ENCODE measurements around the gene YBEY.

Gene YBEY

GRCh38 chr21:46264690-46265144 is 21.4 kb upstream of the YBEY start:
- DNase-seq: no peak

- no peak for DNase-seq
Measured at GRCh38 chr21:46265736-46266525, 20.2 kb upstream of the YBEY start.

GRCh38 chr21:46266946-46267345 is 19.2 kb upstream of the YBEY start:
- DNase-seq: no peak

- DNase-seq: no peak
Measured at GRCh38 chr21:46268371-46268770, 17.8 kb upstream of the YBEY start.

GRCh38 chr21:46269466-46269865 is 16.7 kb upstream of the YBEY start:
- DNase-seq: no peak

- no peak for DNase-seq
Measured at GRCh38 chr21:46273341-46273740, 12.8 kb upstream of the YBEY start.

GRCh38 chr21:46274797-46275390 is 11.2 kb upstream of the YBEY start:
- DNase-seq: no peak

GRCh38 chr21:46284077-46284644 is 2.0 kb upstream of the YBEY start:
- no peak for DNase-seq

- DNase-seq: no peak
Measured at GRCh38 chr21:46284733-46285132, 1.4 kb upstream of the YBEY start.

- no peak for DNase-seq
Measured at GRCh38 chr21:46285206-46285661, 908 bp upstream of the YBEY start, which contains the start of gene MCM3AP. Gene MCM3AP (minus strand): TSS chr21:46285611. CDS start chr21:46285286, 325 bp downstream.

- no peak for DNase-seq
Measured at GRCh38 chr21:46286648-46287002, 483 bp downstream of the YBEY start.

GRCh38 chr21:46287541-46287940 is 1.4 kb downstream of the YBEY start:
- no peak for DNase-seq

GRCh38 chr21:46289655-46290179 is 3.6 kb downstream of the YBEY start:
- no peak for DNase-seq

GRCh38 chr21:46291561-46291960 is 5.4 kb downstream of the YBEY start:
- DNase-seq: no peak

GRCh38 chr21:46294647-46295176 is 8.6 kb downstream of the YBEY start:
- DNase-seq: no peak

- no peak for DNase-seq
Measured at GRCh38 chr21:46295177-46295770, 9.1 kb downstream of the YBEY start.

GRCh38 chr21:46295996-46296752 is 10.0 kb downstream of the YBEY start:
- DNase-seq: no peak

GRCh38 chr21:46297338-46298271 is 11.5 kb downstream of the YBEY start:
- DNase-seq: no peak

- DNase-seq: no peak
Measured at GRCh38 chr21:46299167-46299566, 13.0 kb downstream of the YBEY start.

- DNase-seq: no peak
Measured at GRCh38 chr21:46301759-46302158, 15.6 kb downstream of the YBEY start.

GRCh38 chr21:46304437-46304836 is 18.3 kb downstream of the YBEY start:
- DNase-seq: no peak
